WTC11 (cell line): Measurements from ENCODE around the gene TLE3. TPM values are rescaled to one million over a fixed set of nuclear protein-coding genes. Genes with fewer than 3 reads are reported as not detected.

Experiments
- ATAC-seq: fragments of 200-7000 bp; cut with Tn5 transposase; 2 replicates; pipeline ENCODE4 v1.10.0; 2021; ENCODE audit warnings: mild to moderate bottlenecking, moderate library complexity
- CTCF ChIA-PET: fragments of 300-600 bp; sonication (Branson Sonifier 250); formaldehyde crosslinking; loops from one replicate; lab custom pipeline; 2021; ENCODE audit warnings: antibody characterized with exemption; lab: Charles Lee
- POLR2A ChIA-PET: fragments of 350-600 bp; sonication (Branson Sonifier 250); formaldehyde crosslinking; loops from one replicate; lab custom pipeline; 2021; ENCODE audit warnings: antibody characterized with exemption; lab: Charles Lee
- DNase-seq: peaks from one replicate; pipeline ENCODE4 v3.0.0; 2021; ENCODE audit warnings: low spot score
- H3K27ac Mint-ChIP-seq: 2 replicates; pipeline ENCODE4 v1.8.0; 2021; ENCODE audit warnings: mixed read lengths
- H3K27me3 Mint-ChIP-seq: 2 replicates; pipeline ENCODE4 v1.8.0; 2021; ENCODE audit warnings: low read depth, mild to moderate bottlenecking, moderate library complexity, mixed read lengths
- H3K36me3 Mint-ChIP-seq: 2 replicates; pipeline ENCODE4 v1.8.0; 2021; ENCODE audit warnings: mixed read lengths
- H3K4me1 Mint-ChIP-seq: 2 replicates; pipeline ENCODE4 v1.8.0; 2022; ENCODE audit warnings: mixed read lengths
- H3K4me3 Mint-ChIP-seq: 2 replicates; pipeline ENCODE4 v1.8.0; 2021; ENCODE audit warnings: mild to moderate bottlenecking, moderate library complexity, mixed read lengths
- H3K9me3 Mint-ChIP-seq: 2 replicates; pipeline ENCODE4 v1.8.0; 2021; ENCODE audit warnings: mixed read lengths
- ATF2 ChIP-seq: sonication (generic); formaldehyde crosslinking; IDR thresholded peaks from 2 replicates; pipeline ENCODE4 v1.8.1; 2022; ENCODE audit warnings: low read depth, missing genetic modification reagents, borderline replicate concordance
- CBFB ChIP-seq: sonication (generic); formaldehyde crosslinking; IDR thresholded peaks from 2 replicates; pipeline ENCODE4 v1.8.1; 2022; ENCODE audit warnings: mild to moderate bottlenecking, low read depth, missing genetic modification reagents
- CREB1 ChIP-seq: sonication (generic); formaldehyde crosslinking; IDR thresholded peaks from 2 replicates; pipeline ENCODE4 v1.8.0; 2023; ENCODE audit warnings: mild to moderate bottlenecking, missing genetic modification reagents
- CTCF ChIP-seq: fragments of 200-600 bp; IDR thresholded peaks from 2 replicates; pipeline ENCODE4 v1.8.0; 2022; ENCODE audit warnings: antibody characterized with exemption
- EMX1 ChIP-seq: fragments of 250-450 bp; sonication (Bioruptor Pico); IDR thresholded peaks from 2 replicates; pipeline ENCODE4 v1.8.0; 2021; ENCODE audit warnings: mild to moderate bottlenecking
- IRF2 ChIP-seq: sonication (generic); formaldehyde crosslinking; IDR thresholded peaks from 2 replicates; pipeline ENCODE4 v1.8.0; 2022; ENCODE audit warnings: low read depth, missing genetic modification reagents, borderline replicate concordance
- KAT7 ChIP-seq: sonication (generic); formaldehyde crosslinking; IDR thresholded peaks from 2 replicates; pipeline ENCODE4 v1.8.1; 2023; ENCODE audit warnings: missing genetic modification reagents, mild to moderate bottlenecking, borderline replicate concordance
- MXD4 ChIP-seq: fragments of 250-450 bp; sonication (Bioruptor Pico); IDR thresholded peaks from 2 replicates; pipeline ENCODE4 v1.8.0; 2021; ENCODE audit warnings: mild to moderate bottlenecking, moderate library complexity, borderline replicate concordance
- MYBL2 ChIP-seq: sonication (generic); formaldehyde crosslinking; IDR thresholded peaks from 2 replicates; pipeline ENCODE4 v1.8.1; 2023; ENCODE audit warnings: mild to moderate bottlenecking, moderate library complexity, missing genetic modification reagents
- PREB ChIP-seq: sonication (generic); formaldehyde crosslinking; IDR thresholded peaks from 2 replicates; pipeline ENCODE4 v1.8.1; 2022; ENCODE audit warnings: mild to moderate bottlenecking, missing genetic modification reagents, moderate library complexity, borderline replicate concordance
- TEAD1 ChIP-seq: sonication (generic); formaldehyde crosslinking; IDR thresholded peaks from 2 replicates; pipeline ENCODE4 v1.8.0; 2022; ENCODE audit warnings: mild to moderate bottlenecking, missing genetic modification reagents
- TEAD4 ChIP-seq: sonication (generic); formaldehyde crosslinking; IDR thresholded peaks from 2 replicates; pipeline ENCODE4 v1.8.0; 2022; ENCODE audit warnings: mild to moderate bottlenecking, missing genetic modification reagents
- TP53 ChIP-seq: sonication (generic); formaldehyde crosslinking; IDR thresholded peaks from 2 replicates; pipeline ENCODE4 v1.8.1; 2023; ENCODE audit warnings: mild to moderate bottlenecking, missing genetic modification reagents
- ZNF281 ChIP-seq: sonication (generic); formaldehyde crosslinking; IDR thresholded peaks from 2 replicates; pipeline ENCODE4 v1.8.0; 2023; ENCODE audit warnings: mild to moderate bottlenecking, missing genetic modification reagents
- ZNF396 ChIP-seq: fragments of 250-450 bp; sonication (Bioruptor Pico); IDR thresholded peaks from 2 replicates; pipeline ENCODE4 v1.8.0; 2021; ENCODE audit warnings: mild to moderate bottlenecking, moderate library complexity, borderline replicate concordance
- ZNF671 ChIP-seq: fragments of 250-450 bp; sonication (Bioruptor Pico); IDR thresholded peaks from 2 replicates; pipeline ENCODE4 v1.8.0; 2021; ENCODE audit warnings: mild to moderate bottlenecking
- total RNA-seq: library from RNA; stranded (reverse); gene quantifications from 3 replicates; pipeline ENCODE4 v1.2.3, GENCODE V29; 2021
- TF ChIP-seq, protein P1 (sequence below): fragments of 250-450 bp; sonication (Bioruptor Pico); IDR thresholded peaks from 2 replicates; pipeline ENCODE4 v1.9.0; 2021; ENCODE audit warnings: mild to moderate bottlenecking
- TF ChIP-seq, protein P2 (sequence below): sonication (generic); formaldehyde crosslinking; IDR thresholded peaks from 2 replicates; pipeline ENCODE4 v1.8.1; 2022; ENCODE audit warnings: mild to moderate bottlenecking, moderate library complexity, missing genetic modification reagents
- TF ChIP-seq, protein P3 (sequence below): sonication (generic); formaldehyde crosslinking; IDR thresholded peaks from 2 replicates; pipeline ENCODE4 v1.8.1; 2023; ENCODE audit warnings: mild to moderate bottlenecking, missing genetic modification reagents

TLE3 gene
- total RNA-seq, 1 experiment from 2014 or later = 78.7 TPM

DNA sequence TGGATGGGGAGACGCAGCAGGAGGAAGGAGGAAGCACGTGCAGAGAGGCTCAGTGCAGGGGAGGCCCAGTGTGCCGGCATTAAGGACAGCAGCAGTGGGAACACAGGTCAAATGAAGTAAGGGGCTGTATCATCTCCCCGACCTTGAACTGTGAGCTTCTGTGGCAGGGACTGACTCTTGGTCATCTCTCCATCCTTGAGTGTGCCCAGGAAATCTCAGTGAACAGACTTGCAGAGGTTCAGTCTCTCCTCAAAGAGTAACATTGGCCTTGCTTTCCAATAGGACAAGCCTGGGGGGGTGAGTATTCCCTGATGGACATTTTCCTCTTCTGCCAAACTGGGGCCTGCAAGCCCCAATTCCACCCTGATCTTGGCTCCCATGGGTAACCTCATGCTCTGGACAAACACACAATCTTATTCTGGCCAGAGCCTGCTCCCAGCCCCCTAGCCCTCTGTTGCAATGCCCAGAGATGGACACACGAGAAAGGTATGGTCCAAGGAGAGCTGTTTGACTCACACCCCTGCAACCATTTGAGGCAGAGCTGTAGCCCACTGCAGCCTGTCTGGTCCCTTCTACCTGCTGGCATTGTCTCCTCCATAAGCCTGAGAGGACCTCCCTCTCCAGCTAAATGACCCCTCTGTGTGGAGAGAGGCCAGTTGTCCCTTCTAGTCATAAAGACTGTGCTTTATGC is 50.9 kb downstream of the TLE3 start (continued):
- TF ChIP-seq, protein P1, sequence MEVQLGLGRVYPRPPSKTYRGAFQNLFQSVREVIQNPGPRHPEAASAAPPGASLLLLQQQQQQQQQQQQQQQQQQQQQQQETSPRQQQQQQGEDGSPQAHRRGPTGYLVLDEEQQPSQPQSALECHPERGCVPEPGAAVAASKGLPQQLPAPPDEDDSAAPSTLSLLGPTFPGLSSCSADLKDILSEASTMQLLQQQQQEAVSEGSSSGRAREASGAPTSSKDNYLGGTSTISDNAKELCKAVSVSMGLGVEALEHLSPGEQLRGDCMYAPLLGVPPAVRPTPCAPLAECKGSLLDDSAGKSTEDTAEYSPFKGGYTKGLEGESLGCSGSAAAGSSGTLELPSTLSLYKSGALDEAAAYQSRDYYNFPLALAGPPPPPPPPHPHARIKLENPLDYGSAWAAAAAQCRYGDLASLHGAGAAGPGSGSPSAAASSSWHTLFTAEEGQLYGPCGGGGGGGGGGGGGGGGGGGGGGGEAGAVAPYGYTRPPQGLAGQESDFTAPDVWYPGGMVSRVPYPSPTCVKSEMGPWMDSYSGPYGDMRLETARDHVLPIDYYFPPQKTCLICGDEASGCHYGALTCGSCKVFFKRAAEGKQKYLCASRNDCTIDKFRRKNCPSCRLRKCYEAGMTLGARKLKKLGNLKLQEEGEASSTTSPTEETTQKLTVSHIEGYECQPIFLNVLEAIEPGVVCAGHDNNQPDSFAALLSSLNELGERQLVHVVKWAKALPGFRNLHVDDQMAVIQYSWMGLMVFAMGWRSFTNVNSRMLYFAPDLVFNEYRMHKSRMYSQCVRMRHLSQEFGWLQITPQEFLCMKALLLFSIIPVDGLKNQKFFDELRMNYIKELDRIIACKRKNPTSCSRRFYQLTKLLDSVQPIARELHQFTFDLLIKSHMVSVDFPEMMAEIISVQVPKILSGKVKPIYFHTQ (CRISPR knock-in tag) = no peak
- no peak for TF ChIP-seq ZNF396
- TF ChIP-seq, protein P2, sequence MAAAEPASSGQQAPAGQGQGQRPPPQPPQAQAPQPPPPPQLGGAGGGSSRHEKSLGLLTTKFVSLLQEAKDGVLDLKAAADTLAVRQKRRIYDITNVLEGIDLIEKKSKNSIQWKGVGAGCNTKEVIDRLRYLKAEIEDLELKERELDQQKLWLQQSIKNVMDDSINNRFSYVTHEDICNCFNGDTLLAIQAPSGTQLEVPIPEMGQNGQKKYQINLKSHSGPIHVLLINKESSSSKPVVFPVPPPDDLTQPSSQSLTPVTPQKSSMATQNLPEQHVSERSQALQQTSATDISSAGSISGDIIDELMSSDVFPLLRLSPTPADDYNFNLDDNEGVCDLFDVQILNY (CRISPR knock-in tag) = no peak
- no peak for TF ChIP-seq IRF2 (CRISPR knock-in tag)
- no peak for TF ChIP-seq MYBL2 (CRISPR knock-in tag)
- no peak for TF ChIP-seq CTCF
- no peak for TF ChIP-seq ZNF671 (CRISPR knock-in tag)
- no peak for TF ChIP-seq PREB
- no peak for TF ChIP-seq EMX1
- TF ChIP-seq ZNF281 (CRISPR knock-in tag) = no peak
- TF ChIP-seq CBFB = no peak
- TF ChIP-seq TEAD4 (CRISPR knock-in tag) = no peak
- TF ChIP-seq MXD4 = no peak
- TF ChIP-seq, all 79 proteins: peak for 0

DNA sequence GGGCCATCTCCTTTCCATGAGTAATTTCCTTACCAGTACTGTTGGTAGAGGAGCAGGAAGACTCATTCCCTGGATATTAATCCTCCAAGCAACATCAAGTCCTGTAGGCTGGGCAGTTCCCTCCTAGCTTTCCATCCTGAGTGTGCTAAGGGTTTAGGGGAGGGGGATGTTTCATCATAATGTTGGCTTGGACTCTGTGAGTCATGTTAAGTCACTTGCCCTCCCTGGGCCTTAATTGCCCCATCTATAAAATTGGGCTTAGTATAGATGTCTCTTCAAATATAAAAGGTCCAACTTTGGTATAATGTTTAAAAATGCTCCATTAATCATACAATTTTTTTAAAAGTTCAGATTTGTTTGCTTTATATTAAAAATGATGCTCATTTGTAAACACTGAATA is 52.7 kb downstream of the TLE3 start:
- H3K27me3 Mint-ChIP-seq = no peaks in the 10 kb centered on the region
- H3K27ac Mint-ChIP-seq = no peak overlapping the region
- no peak for DNase-seq
- no peak for ATAC-seq
- H3K4me1 Mint-ChIP-seq = peaks cover 15% of the 10 kb centered on the region
- peaks cover 5% of the 10 kb centered on the region for H3K36me3 Mint-ChIP-seq
- ChIA-PET POLR2A (no interaction called here), CTCF (no interaction called here)
- H3K9me3 Mint-ChIP-seq = peaks cover 6% of the 10 kb centered on the region
- H3K4me3 Mint-ChIP-seq = no peak overlapping the region
- TF ChIP-seq ZNF671 (CRISPR knock-in tag) = no peak
- TF ChIP-seq CTCF = no peak
- no peak for TF ChIP-seq KAT7 (CRISPR knock-in tag)
- TF ChIP-seq TEAD1 (CRISPR knock-in tag) = no peak
- no peak for TF ChIP-seq ATF2 (CRISPR knock-in tag)
- no peak for TF ChIP-seq CREB1 (CRISPR knock-in tag)
- no peak for TF ChIP-seq ZNF396
- no peak for TF ChIP-seq TP53 (CRISPR knock-in tag)
- TF ChIP-seq, protein P3, sequence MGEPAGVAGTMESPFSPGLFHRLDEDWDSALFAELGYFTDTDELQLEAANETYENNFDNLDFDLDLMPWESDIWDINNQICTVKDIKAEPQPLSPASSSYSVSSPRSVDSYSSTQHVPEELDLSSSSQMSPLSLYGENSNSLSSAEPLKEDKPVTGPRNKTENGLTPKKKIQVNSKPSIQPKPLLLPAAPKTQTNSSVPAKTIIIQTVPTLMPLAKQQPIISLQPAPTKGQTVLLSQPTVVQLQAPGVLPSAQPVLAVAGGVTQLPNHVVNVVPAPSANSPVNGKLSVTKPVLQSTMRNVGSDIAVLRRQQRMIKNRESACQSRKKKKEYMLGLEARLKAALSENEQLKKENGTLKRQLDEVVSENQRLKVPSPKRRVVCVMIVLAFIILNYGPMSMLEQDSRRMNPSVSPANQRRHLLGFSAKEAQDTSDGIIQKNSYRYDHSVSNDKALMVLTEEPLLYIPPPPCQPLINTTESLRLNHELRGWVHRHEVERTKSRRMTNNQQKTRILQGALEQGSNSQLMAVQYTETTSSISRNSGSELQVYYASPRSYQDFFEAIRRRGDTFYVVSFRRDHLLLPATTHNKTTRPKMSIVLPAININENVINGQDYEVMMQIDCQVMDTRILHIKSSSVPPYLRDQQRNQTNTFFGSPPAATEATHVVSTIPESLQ (CRISPR knock-in tag) = no peak
